Fibroblast of upper back skin (primary cell): ENCODE data around the gene OAS2.

Experiments
- DNase-seq: peaks from one replicate; pipeline ENCODE4 v3.0.0-alpha.2; 2013

OAS2 gene, protein sequence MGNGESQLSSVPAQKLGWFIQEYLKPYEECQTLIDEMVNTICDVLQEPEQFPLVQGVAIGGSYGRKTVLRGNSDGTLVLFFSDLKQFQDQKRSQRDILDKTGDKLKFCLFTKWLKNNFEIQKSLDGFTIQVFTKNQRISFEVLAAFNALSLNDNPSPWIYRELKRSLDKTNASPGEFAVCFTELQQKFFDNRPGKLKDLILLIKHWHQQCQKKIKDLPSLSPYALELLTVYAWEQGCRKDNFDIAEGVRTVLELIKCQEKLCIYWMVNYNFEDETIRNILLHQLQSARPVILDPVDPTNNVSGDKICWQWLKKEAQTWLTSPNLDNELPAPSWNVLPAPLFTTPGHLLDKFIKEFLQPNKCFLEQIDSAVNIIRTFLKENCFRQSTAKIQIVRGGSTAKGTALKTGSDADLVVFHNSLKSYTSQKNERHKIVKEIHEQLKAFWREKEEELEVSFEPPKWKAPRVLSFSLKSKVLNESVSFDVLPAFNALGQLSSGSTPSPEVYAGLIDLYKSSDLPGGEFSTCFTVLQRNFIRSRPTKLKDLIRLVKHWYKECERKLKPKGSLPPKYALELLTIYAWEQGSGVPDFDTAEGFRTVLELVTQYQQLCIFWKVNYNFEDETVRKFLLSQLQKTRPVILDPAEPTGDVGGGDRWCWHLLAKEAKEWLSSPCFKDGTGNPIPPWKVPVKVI

DNA sequence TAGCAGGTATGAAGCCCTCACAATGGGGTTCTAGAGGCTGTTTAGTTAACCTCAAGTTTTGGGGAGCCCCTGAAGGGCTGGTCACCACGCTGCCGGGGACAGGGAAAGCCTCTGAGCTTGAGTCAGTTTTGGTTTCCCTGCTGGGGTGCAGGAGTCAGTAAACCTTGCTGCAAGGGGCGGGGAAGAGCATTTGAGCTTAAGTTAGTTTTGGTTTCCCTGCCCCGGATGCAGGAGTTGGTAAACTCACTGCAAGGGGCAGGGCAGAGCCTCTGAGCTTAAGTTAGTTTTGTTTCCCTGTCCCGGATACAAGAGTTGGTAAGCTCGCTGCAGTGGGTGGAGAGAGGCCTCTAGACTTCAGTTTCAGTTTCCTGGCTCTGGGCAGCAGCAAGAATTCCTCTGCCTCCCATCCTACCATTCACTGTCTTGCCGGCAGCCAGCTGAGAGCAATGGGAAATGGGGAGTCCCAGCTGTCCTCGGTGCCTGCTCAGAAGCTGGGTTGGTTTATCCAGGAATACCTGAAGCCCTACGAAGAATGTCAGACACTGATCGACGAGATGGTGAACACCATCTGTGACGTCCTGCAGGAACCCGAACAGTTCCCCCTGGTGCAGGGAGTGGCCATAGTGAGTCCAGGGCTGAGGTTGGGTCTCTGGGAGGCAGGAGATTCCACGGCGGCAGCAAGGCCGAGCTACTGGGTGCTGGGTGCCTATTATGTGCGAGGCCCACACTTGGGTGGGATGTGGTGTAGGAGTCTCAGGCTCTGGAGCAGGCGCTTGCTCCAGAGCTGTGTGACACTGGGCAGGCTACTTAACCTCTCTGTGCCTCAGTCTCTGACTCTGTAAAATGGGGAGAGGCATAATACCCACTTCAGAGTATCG, at the start of gene OAS2:
TSS of gene OAS2 (plus strand) at position 357 of the 878 bp plus-strand sequence. CDS start at position 447, 90 bp downstream.
- DNase-seq, result peak; percentile 29

DNA sequence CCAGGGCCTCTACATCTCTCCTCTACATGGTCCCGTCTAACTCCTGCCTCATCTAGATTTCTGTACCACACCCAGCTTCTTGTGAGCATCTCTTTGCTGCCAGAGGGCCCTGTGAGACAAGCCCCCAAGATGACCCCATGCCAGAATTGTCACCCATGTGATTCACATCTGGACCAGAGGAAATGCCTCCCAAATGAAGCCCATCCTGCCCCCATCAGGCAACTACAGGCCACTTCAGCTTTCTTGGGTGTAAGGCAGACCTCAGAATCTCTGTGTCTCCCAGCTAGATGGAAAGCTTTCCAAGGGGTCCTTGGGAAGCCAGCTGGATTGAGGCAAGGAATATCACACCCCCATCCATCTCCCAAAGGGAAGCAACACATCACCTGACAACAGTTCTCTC, 49.3 kb upstream of the OAS2 start:
- no peak for DNase-seq

GRCh38 chr12:112929715-112930114, 48.6 kb upstream of the OAS2 start:
- DNase-seq, result no peak

DNA sequence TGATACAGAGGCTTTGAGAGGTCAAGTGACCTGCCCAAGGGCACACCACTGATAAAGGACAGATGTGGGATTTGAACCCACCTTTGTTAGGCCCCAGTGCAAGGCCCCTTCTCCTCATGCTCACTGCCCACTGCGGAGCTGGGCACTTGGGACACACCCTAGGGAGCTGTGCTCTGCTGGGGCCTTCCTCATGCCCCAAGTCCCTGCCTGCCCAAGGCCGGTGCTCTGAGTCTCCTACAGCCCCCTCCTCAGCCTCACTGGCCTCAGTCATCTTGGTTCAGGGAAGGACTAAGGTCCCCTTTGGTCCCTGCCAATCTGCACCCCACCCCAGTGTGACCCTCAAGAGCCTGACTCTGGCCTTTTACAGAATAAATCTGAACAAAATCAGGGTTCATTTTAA, 48.0 kb upstream of the OAS2 start:
- no peak for DNase-seq

DNA sequence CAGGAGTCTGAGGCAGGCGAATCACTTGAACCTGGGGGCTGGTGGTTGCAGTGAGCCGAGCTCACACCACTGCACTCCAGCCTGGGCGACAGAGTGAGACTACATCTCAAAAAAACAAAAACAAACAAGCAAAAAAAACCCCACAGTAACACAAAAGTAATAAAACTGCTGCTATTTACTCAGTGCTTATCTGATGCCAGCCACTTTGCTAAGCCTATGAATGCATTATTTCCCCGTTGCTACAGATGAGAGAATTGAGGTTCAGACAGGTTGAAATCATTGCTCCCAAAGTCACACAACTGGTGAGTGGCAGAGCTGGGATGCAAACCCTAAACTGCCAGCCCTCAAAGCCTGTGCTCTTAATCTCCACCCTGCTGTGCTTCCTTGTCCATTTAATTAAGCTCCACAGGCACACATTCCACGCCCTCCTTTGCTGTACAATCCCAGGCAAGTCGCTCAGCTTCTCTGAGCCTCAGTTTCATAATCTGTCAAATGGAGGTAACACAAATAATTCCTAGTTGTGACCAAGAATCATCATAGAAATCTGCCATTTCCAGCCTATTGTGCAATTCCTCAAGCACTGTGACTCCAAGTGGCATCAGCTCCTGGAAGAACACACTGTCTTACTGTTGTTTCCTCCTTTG, 45.7 kb upstream of the OAS2 start:
- DNase-seq, result no peak

DNA sequence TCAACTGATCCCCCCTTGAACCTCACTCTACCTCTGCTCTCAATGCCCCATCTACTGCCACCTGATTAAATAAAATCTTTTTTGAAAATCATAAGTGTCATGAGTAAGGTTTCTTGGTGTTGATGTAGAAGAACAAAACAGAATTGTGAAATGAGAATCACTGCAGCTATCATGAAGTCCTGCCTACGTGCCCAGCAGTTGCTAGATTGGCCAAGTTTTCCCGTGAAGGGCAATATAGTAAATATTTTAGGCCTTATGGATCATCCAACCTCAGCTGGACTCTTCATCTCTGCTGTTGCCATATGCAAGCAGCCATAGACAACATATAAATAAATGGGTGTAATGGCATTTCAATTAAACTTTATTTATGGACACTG, 45.2 kb upstream of the OAS2 start:
- no peak for DNase-seq

GRCh38 chr12:112936264-112936663, 42.1 kb upstream of the OAS2 start:
- DNase-seq, result no peak

DNA sequence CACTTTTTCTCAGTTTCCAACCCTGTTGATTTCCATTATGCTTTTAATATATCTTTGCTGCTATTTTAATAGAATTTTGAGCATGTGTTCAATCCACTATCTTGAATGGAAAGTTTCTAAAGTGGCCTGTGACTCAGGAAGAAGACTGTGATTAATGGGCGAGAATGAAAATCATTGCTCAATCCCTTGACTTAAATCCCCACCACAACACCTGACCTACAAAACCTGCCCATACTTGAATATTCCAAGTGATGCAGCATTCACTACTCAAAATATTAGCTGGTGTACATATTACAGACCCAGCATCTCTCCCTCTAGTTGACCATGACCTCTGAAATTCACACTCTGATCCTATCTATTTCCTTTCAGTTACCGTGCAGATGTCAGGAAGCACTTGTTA, 41.4 kb upstream of the OAS2 start:
- DNase-seq, result no peak

DNA sequence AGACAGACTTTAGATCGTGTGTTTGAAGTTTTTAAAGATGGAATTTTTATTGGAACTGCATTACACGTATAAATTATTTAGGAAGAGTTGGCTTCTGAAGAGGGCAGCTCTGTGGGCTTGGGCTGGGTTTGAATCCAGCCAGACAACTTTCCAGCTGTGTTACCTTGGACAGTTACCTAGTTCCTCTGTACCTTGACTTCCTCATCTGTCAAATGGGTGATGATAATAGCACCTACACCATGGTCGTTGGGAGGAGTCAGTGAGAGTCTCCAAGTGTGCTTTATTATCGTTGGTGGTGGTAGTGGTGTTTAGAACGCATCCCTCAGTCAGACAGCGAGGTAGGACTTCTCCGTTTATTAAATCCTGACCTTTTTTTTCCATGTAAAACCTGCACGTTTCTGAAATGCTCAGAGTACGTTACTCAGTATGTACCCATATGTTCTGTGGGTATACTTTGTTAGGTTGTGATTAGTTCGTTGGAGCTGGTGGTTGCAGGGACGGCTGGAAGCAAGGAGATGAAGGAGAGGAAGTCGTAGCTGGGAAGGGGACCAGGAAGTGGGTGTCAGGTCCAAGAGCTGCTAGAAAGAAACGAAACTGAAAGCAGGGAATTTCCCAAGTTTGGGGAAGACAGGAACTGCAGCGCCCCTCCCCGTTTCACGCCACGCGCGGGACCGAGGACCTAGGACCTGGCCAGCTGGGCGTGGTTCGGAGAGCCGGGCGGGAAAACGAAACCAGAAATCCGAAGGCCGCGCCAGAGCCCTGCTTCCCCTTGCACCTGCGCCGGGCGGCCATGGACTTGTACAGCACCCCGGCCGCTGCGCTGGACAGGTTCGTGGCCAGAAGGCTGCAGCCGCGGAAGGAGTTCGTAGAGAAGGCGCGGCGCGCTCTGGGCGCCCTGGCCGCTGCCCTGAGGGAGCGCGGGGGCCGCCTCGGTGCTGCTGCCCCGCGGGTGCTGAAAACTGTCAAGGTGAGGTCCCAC, 40.3 kb upstream of the OAS2 start, which contains the start of gene OAS3:
TSS of gene OAS3 (plus strand) at position 734 of the 979 bp plus-strand sequence. CDS start at position 791, 57 bp downstream.
- peak; percentile 57 for DNase-seq

DNA sequence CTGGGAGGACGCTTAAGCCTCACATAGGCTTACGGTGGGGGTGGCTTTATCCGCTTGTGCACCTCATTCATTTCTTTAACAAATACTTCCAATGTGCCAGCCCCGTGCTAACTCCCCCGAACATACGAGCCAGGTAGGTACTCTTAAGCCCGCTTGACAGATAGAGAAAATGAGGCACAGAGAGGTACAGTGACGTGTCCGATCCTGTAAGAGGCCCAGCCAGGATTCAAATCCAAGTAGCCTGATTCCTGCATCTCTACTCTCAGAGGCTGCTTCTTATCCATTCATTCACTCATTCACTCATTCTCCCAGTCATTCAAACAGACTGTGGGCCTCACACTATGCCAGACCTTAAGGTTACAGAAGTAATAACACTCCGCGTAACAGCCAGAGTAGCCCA, 39.6 kb upstream of the OAS2 start:
- DNase-seq, result no peak

- DNase-seq, result no peak
These were observed 38.4 kb upstream of the OAS2 start for GRCh38 chr12:112939761-112940381.

DNA sequence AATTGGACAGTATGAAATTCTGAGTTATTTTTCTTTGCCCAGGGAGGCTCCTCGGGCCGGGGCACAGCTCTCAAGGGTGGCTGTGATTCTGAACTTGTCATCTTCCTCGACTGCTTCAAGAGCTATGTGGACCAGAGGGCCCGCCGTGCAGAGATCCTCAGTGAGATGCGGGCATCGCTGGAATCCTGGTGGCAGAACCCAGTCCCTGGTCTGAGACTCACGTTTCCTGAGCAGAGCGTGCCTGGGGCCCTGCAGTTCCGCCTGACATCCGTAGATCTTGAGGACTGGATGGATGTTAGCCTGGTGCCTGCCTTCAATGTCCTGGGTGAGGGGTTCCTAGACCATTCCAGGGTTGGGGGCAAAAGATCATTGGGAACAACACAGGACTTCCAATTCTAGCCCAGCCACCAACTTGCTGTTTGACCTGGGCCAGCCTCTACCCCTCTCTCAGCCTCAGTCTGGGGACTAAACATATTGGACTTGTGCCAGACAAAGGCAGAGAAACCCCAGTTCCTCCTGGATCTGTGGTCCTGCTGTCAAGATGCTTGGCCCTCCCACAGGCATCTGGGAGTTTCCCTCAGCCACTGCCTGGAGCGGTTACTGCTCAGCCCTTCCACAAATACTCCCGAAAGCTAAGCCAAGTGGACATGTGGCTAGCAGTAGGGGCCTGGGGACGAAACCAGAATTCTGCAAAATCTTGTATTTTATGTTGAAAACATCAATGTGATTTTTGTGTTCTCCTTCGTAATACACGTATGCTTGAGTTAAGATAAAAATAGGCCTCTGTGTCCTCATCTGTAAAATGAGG, 36.6 kb upstream of the OAS2 start:
- no peak for DNase-seq

GRCh38 chr12:112942572-112942971, 35.7 kb upstream of the OAS2 start:
- DNase-seq, result no peak

GRCh38 chr12:112944024-112944690, 34.2 kb upstream of the OAS2 start:
- no peak for DNase-seq

- no peak for DNase-seq
These were observed 32.8 kb upstream of the OAS2 start for GRCh38 chr12:112945515-112945914.

GRCh38 chr12:112946236-112947000, 31.9 kb upstream of the OAS2 start:
- no peak for DNase-seq

GRCh38 chr12:112947314-112947713, 31.0 kb upstream of the OAS2 start:
- DNase-seq, result no peak

GRCh38 chr12:112947761-112948160, 30.6 kb upstream of the OAS2 start:
- no peak for DNase-seq

GRCh38 chr12:112948806-112949205, 29.5 kb upstream of the OAS2 start:
- no peak for DNase-seq
